ENCODE results near the gene ACOT9. TPM values are rescaled to one million over a fixed set of nuclear protein-coding genes. Genes with fewer than 3 reads are reported as not detected.

The ACOT9 gene
- total and polyA plus RNA-seq, 12 donors = 18.4 to 58.3 (median 37.4) TPM

DNA sequence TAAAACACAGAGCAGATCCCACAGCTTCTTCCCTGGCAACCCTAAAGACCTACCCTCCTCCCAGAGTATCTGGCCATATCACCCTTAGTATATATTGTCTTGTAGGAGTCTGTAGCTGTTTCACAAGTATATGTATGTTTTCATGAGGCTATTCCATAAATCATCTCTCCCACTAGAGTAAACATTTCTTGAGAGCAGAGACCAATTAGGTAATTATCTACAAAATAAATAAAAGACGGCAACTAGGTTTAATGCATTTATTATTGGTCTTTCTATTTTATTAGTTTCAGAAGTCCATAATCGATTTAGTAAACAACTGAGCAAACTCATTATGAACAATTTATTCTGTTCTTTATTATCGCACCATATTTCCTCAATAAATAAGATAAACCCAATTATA, 7.0 kb downstream of the ACOT9 start:
- TF ChIP-seq, protein P1, sequence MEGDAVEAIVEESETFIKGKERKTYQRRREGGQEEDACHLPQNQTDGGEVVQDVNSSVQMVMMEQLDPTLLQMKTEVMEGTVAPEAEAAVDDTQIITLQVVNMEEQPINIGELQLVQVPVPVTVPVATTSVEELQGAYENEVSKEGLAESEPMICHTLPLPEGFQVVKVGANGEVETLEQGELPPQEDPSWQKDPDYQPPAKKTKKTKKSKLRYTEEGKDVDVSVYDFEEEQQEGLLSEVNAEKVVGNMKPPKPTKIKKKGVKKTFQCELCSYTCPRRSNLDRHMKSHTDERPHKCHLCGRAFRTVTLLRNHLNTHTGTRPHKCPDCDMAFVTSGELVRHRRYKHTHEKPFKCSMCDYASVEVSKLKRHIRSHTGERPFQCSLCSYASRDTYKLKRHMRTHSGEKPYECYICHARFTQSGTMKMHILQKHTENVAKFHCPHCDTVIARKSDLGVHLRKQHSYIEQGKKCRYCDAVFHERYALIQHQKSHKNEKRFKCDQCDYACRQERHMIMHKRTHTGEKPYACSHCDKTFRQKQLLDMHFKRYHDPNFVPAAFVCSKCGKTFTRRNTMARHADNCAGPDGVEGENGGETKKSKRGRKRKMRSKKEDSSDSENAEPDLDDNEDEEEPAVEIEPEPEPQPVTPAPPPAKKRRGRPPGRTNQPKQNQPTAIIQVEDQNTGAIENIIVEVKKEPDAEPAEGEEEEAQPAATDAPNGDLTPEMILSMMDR (IDR thresholded peaks at IDR 0.05) = no peak
- no peak for TF ChIP-seq POLR2A (IDR thresholded peaks at IDR 0.05)
- H3K36me3 ChIP-seq (replicated peaks in 1 of 2) = peaks cover 0 to under 1% of the 10 kb centered on the region in 2 donors
- H3K9me3 ChIP-seq (replicated peaks in 1 of 3) = no peaks in the 10 kb centered on the region
- no peak for DNase-seq
- WGBS, 4 donors = 61 to 83% (median 66%) methylated on average over 3 of the region's 3 CpGs
- intact Hi-C loops (cut with DNase I) = no loop called here
- no peaks in the 10 kb centered on the region for H3K4me1 ChIP-seq (replicated peaks in 1 of 2)
- H3K4me3 ChIP-seq = no peak overlapping the region
- no peak overlapping the region for H3K27ac ChIP-seq
- H3K27me3 ChIP-seq = no peaks in the 10 kb centered on the region

DNA sequence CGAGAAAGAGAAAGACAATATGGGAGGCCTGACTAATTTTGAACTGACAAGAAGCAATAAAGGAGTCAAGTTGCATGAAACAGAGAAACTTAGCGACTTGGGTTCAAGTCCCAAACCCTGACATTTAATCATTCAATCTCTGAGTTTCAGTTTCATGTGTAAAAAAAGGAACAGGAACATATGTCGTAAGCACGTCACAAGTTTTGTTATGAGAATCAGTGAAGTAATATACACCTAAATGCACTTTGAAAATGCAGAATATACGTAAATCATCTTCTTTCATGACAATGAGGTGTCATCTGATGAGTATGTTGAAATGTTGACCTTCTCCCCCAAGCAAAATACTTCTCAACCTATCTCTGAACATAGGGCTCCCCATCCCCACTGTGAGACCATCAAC, 10.4 kb downstream of the ACOT9 start:
- no peak overlapping the region for H3K4me3 ChIP-seq
- WGBS, 4 donors = 55 to 83% (median 70%) methylated on average over 5 of the region's 5 CpGs
- no peak for DNase-seq
- no peak overlapping the region for H3K27ac ChIP-seq
- H3K4me1 ChIP-seq (replicated peaks in 1 of 2) = no peaks in the 10 kb centered on the region
- intact Hi-C loops (cut with DNase I) = no loop called here
- TF ChIP-seq, protein P1 (IDR thresholded peaks at IDR 0.05) = no peak
- TF ChIP-seq POLR2A (IDR thresholded peaks at IDR 0.05) = no peak
- peaks cover 0 to 12% of the 10 kb centered on the region in 2 donors for H3K36me3 ChIP-seq (replicated peaks in 1 of 2)
- H3K27me3 ChIP-seq = no peaks in the 10 kb centered on the region
- no peaks in the 10 kb centered on the region for H3K9me3 ChIP-seq (replicated peaks in 1 of 3)

DNA sequence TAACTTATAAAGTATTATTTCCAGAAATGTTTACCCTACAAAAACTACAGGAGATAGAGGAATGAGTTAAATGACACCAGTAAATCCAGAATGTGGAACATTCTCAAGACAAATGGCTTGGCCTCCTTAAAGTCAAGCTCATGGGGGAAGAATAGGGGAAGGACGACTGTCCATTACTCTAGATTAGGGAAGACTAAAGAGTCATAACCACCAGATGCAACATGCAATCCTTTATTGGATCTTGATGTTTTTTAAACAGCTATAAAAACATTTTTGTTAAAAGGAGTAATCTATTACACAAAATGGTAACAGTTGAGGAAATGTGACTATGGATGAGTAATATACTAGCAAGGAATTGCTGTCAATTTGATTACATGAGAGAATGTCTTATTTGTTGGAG, 11.1 kb downstream of the ACOT9 start:
- Histone ChIP-seq H3K4me3 (no peak overlapping the region), H3K27me3 (no peaks in the 10 kb centered on the region), H3K27ac (no peak overlapping the region), H3K36me3 (replicated peaks in 1 of 2) (peaks cover 0 to 12% of the 10 kb centered on the region in 2 donors), H3K9me3 (replicated peaks in 1 of 3) (no peaks in the 10 kb centered on the region), H3K4me1 (replicated peaks in 1 of 2) (no peaks in the 10 kb centered on the region)
- intact Hi-C loops (cut with DNase I) = no loop called here
- no peak for TF ChIP-seq POLR2A (IDR thresholded peaks at IDR 0.05)
- TF ChIP-seq, protein P1 (IDR thresholded peaks at IDR 0.05) = no peak
- DNase-seq = no peak
- 30 to 76% (median 60%) methylated on average over 1 of the region's 1 CpG for WGBS, 4 donors

DNA sequence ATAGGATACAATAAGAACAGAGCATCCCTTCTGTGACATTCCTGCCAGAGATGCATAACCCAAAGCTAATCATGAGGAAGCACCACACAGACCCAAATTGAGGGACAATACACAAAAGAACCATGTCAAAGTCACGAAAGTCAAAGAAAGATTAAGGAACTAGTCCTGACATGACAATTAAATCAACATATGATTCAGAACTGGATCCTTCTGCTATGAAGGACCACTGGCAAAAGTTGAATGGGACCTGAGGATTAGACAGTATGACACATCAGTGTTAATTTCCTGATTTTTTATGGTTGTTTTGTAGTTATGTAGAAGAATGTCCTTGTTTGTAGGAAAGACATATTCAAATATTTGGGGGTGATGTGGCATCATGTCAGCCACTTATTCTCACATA, 13.9 kb downstream of the ACOT9 start:
- WGBS, 4 donors = 59 to 91% (median 78%) methylated on average over 1 of the region's 1 CpG
- peaks cover 0 to 18% of the 10 kb centered on the region in 2 donors for H3K36me3 ChIP-seq (replicated peaks in 1 of 2)
- TF ChIP-seq, protein P1 (IDR thresholded peaks at IDR 0.05) = no peak
- H3K4me3 ChIP-seq = no peak overlapping the region
- intact Hi-C loops (cut with DNase I) = no loop called here
- no peaks in the 10 kb centered on the region for H3K4me1 ChIP-seq (replicated peaks in 1 of 2)
- H3K27me3 ChIP-seq = no peaks in the 10 kb centered on the region
- DNase-seq = no peak
- no peaks in the 10 kb centered on the region for H3K9me3 ChIP-seq (replicated peaks in 1 of 3)
- H3K27ac ChIP-seq = no peak overlapping the region
